HG02642 (cell line): ENCODE data around the gene CWC27.

Experiments
- ATAC-seq: cut with Tn5 transposase; IDR thresholded peaks from one replicate; pipeline ENCODE4 v1.9.1; 2021; ENCODE audit warnings: mild to moderate bottlenecking; ENCODE audit not compliant: unreplicated experiment, poor library complexity

CWC27 gene

GRCh38 chr5:64968591-64969110 lies 199.9 kb downstream of the CWC27 start:
- no peak for ATAC-seq

GRCh38 chr5:64969578-64969977 lies 200.8 kb downstream of the CWC27 start:
- no peak for ATAC-seq

- no peak for ATAC-seq
Observed at GRCh38 chr5:64971513-64971912, 202.8 kb downstream of the CWC27 start.

GRCh38 chr5:64971990-64972389 lies 203.3 kb downstream of the CWC27 start:
- no peak for ATAC-seq

GRCh38 chr5:64972591-64972990 lies 203.9 kb downstream of the CWC27 start:
- no peak for ATAC-seq

- ATAC-seq, result no peak
Observed at GRCh38 chr5:64973215-64973614, 204.5 kb downstream of the CWC27 start.

GRCh38 chr5:64977779-64978178 lies 209.0 kb downstream of the CWC27 start:
- ATAC-seq, result no peak

- no peak for ATAC-seq
Observed at GRCh38 chr5:64978546-64978945, 209.8 kb downstream of the CWC27 start.

- no peak for ATAC-seq
Observed at GRCh38 chr5:64979531-64979930, 210.8 kb downstream of the CWC27 start.

GRCh38 chr5:64980176-64980575 lies 211.4 kb downstream of the CWC27 start:
- no peak for ATAC-seq

GRCh38 chr5:64987768-64988167 lies 219.0 kb downstream of the CWC27 start:
- ATAC-seq, result no peak

- no peak for ATAC-seq
Observed at GRCh38 chr5:65009207-65009606, 240.5 kb downstream of the CWC27 start.

- no peak for ATAC-seq
Observed at GRCh38 chr5:65010841-65011240, 242.1 kb downstream of the CWC27 start.

- no peak for ATAC-seq
Observed at GRCh38 chr5:65012301-65012892, 243.7 kb downstream of the CWC27 start.

GRCh38 chr5:65013166-65013565 lies 244.4 kb downstream of the CWC27 start:
- no peak for ATAC-seq

- no peak for ATAC-seq
Observed at GRCh38 chr5:65014769-65015168, 246.0 kb downstream of the CWC27 start.

- no peak for ATAC-seq
Observed at GRCh38 chr5:65015767-65016166, 247.0 kb downstream of the CWC27 start.

- no peak for ATAC-seq
Observed at GRCh38 chr5:65017636-65018035, 248.9 kb downstream of the CWC27 start.

- ATAC-seq, result no peak
Observed at GRCh38 chr5:65018763-65019162, 250.0 kb downstream of the CWC27 start.

GRCh38 chr5:65020492-65020891 lies 251.8 kb downstream of the CWC27 start:
- no peak for ATAC-seq

- peak; percentile 62 for ATAC-seq
Observed at GRCh38 chr5:65021527-65022226, 252.9 kb downstream of the CWC27 start.

GRCh38 chr5:65022932-65023331 lies 254.2 kb downstream of the CWC27 start:
- no peak for ATAC-seq
